NOMO-1 treated with dmso at 0.1 percent for 144 hours (cell line): ENCODE data around the gene TSSK2.
"Not testable (repeated sequence)": the region's sequence is repeated elsewhere in the genome, so short reads cannot be mapped to it uniquely, and the experiment has no call there.

ENCODE experiments used
- DNase-seq: peaks from one replicate; lab custom pipeline; 2025; ENCODE audit not compliant: unreplicated experiment; lab: John Stamatoyannopoulos, UW

TSSK2 gene

DNA sequence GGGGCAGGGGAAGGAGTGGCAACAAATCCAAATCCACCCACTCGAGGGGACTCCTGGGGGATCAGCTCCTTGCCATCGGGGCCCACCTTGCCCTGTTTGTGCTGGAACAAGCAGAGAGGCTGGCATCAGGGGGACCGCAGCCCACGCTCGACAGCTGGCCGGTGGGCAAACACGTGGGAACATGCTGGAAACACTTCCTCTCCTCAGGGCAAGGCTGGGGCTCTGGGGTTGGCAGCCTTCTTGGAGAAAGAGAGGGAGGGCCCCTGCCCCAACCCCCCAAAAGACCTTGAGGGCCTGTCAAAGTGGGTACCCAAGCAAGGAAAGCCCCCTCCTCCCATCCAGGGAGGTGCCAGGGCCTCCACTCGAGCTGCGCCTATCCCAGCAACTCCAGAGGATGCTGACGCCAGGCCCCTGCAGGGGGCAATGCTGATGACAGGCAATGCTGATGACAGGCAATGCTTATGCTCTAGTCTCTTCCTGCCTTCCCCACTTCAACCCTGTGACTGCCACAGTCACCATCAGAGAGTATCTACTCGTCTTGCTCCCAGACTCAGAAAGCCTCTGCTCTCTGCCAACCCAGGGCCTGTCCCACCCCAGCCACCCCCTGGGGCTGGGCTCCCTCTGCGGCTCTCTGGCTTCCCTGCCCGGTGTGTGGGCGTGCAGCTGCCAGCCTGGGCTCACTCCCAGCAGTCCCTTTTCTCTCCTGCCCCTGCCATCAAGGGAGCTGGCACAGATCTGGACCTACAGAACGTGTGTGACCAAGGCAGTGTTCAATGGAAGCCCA is 7.3 kb downstream of the TSSK2 start:
- no peak for DNase-seq

DNA sequence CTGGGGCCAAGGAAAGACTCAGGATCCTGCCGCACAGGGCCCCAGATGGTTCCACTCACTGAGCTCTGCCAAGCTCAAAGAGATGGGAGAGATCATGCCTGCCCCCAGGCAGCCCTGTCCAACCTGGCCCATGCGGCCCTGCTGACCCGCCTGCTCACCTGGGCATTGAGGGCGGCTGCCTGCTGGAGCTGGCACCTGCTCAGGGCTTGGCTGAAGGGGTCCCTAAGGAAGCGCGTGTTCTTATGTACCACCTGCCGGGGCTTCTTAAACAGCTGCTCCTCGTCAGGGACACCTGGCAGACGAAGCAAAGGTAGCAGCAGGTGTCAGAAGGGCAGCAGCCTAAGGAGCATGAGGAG is 7.9 kb downstream of the TSSK2 start:
- no peak for DNase-seq

- no peak for DNase-seq
Measured at GRCh38 chr22:19139974-19140373, 8.9 kb downstream of the TSSK2 start.

DNA sequence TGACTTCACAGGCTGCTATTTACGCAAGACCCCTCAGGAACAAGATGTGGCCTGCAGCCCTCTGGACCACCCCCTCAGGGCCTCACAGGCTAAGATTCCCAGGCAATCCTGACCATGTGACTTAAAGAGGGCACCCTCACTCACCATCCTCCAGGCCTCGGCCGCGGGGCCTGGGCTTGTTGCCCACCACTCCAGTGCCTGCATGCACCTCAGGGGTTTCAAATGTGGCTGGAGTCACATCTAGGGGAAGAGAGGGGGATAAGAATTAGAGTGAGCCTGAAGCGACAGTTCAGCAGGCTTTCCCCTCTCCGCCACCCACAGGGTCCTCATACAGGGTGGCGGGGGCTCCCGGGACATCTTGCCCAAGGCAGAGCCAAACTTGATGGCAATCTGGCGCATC is 11.3 kb downstream of the TSSK2 start:
- DNase-seq: no peak

- DNase-seq: no peak
Measured at GRCh38 chr22:19143212-19143611, 12.1 kb downstream of the TSSK2 start.

GRCh38 chr22:19143967-19144400 is 12.9 kb downstream of the TSSK2 start:
- no peak for DNase-seq

DNA sequence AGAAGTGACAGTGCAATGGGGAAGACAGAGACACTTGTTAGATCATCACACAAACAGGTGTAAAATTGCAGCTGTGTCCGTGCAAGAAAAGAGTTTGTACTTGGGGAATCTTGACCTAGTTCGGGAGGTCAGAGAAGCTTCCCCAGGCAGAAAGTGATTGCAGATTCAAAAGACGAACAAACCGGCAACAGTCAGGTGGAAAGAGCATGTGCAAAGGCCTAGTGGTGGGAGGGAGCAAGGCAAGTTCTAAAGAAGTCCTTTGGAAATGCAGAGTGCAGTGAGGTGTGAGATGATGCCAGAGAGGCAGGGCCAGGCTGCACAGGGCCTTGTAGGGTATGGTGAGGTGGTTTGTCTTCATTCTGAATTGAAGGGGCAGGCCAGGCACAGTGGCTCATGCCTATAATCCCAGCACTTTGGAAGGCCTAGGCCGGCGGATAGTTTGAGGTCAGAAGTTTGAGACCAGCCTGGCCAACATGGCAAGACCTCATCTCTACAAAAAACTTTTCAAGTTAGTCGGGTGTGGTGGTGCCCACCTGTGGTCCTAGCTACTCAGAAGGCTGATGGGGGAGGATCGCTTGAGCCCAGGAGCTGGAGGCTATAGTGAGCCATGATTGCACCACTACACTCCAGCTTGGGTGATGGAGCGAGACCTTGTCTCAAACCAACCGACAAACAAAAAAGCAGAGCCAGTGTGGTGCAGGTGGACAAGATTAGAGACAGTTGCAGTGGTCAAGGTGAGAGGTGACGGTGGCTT is 15.3 kb downstream of the TSSK2 start:
- DNase-seq: no peak

DNA sequence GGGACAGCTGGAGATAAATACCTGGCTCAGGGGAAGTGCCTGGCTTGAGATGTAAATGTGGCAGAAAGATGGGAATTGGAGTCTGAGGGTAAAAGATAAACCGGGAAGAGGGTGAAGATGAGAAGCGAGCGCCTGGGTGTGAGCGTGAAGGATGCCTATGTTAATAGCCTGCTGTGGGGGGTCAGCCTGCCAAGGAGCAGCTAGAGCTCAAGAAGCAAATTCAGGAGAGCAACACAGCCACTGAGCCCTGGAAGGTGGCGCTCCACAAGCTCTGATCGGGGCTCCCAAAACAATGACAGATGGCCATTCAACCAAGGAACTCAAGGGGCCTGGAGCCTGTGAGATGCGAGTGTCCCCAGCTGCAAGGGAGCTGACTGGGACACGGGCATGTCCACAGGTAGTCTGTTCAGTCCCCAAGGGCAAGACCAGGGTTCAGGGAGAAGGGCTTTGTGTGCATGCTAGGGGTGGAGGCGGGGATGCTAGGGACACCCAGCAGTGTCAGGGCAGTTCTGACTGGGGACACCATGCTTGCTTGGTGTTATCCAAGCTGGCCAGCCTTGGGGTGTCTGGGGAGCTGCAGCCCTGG is 16.2 kb downstream of the TSSK2 start:
- DNase-seq: no peak

DNA sequence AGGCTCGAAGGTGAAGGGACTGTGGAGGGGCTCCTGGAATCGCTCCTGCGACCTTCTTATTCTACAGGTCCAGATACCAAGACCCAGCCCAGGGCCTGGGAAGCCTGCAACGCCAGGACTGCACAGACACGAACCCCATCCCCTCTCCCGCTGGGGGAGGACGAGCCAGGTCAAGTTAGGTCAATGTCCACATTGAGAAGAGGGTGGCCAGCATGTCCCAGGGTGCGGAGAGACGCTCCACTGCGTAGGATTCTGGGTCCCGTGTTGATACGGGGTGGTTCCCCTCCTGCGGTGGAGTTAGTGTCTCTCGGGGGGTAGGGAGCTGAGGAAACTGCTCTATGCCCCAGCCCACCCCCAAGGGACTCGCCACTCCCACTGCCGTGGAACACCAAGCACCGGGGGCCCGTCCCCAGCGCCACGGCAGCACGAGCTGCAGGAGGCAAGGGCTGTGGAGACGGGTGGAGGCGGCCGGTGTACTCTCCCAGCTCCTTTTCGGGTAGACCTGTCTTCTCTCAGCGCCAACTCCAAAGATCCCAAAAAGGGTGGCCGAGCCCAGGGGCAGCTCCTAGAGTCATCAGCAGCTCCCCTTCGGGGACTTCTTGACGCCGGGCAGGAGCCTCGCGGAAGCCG is 17.4 kb downstream of the TSSK2 start:
- DNase-seq: no peak

DNA sequence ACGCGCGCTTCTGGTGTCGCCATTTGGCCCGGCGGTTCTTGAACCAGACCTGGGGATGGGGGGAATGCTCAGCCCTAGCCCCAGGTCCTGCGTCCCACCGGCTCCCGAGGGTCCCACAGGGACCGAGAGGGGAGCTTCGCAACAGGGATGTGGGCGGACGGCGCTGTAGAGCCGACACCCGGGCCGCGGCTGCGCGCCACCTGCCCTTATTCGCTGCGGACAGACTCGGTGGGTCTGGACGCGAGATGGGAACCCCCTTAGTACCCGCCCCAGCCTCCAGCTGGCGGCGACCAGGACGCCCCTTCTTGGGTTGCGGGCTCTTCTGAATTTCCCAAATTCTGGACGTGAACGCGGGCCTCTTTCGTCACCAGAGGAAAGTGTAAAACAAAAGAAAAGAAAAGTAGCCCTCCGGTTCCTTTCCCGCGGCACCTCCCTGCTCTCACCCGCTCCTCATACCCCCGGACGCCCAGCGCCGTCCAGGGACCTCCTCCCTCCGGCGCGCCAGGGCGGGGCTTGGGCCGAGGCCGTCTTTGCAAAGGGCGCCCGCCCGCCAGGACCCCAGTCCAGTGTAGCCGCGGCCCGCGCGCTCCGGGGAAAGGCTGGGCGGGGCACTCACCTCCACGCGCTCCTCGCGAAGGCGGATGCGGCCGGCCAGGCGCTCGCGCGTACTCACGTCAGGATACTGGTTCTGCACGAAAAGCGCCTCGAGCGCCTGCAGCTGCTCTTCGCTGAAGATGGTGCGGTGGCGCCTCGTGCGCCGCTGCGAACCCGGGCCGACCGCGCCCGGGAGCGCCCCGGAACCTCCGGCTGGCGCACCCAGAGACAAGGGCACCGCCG is 18.2 kb downstream of the TSSK2 start:
- no peak for DNase-seq

- DNase-seq: no peak
Measured at GRCh38 chr22:19149991-19150390, 18.9 kb downstream of the TSSK2 start, which contains the start of gene GSC2. GSC2 (minus strand) TSS chr22:19150292; CDS start chr22:19150283, 9 bp downstream.

DNA sequence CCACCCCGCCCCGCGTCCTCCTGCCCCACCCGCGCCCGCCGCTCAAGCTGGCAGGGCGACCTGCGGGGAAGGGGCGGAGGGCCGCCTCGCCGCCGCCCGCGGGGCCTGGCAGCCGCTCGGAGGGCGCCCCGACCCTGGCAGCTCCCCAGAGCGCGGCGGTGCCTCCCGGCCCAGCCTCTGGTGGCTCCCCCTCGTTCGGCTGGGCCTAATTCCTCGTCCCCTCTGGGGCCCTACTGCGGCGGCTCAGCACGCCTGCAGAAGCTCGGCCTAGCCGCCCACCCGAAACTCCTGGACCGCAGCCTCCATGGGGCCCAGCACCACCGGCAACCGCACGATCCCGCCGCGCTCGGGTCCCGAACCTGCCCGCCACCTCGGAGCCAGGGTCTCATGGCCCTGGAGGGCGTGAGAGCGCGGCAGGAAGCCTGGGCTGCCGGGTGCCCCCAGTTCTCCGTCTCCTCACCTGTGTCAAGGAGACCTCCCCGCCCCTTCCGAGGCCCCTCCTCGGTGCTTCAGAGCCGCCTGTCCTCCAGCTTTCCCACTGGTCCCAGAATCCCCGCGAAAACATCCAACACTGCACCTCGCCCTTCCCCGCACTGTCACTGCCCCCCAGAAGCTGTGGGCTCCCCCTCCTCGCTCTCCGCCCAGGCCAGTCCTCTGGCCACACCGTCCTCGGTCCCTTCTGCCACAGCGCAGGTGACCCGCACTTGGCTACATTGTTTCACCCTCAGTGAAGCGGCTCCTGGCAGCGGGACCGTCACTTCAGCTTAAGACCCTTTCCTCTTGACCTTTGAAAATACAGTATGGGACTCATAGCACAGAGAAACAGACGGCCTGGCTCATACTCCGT is 19.6 kb downstream of the TSSK2 start:
- no peak for DNase-seq

DNA sequence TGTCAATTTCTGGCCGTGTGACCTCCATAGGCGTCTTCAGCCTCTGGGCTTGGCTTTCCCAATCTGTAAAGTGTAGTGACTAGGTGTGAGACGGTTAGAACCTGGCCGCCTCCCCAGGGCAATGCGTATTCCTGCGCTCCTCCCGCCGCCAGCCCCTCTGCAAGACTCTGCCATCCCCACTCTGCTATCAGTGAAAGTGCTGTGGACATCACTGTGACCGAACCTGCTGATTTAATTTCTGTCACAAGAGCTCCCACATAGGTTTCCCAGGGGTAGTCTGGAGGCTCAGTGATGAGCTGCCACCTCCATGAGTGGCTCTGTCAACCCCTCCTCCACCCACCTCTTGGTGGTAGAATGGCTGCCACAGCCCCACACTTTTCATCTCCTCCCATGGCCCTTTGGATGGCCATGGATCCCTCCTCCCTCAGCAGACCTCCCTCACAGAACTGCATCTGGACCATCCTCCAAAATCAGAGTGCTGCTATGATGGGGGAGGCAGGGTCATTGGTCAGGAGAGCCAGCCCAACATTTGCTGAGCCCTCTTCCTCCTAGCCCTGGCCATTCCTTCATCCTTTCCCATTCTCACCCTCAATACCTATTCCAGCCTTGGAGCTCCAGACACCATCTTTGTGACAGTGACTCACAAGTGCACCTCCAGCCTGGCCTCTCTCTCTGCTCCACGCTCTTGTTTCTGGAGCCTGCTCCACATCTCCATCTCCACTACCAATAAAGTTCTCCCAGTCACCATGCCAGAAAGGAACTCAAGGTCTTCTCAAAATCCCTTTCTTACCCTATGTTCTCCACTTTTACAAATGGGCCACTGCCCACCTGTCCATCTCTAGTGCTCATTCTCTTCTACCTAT is 20.5 kb downstream of the TSSK2 start:
- no peak for DNase-seq

DNA sequence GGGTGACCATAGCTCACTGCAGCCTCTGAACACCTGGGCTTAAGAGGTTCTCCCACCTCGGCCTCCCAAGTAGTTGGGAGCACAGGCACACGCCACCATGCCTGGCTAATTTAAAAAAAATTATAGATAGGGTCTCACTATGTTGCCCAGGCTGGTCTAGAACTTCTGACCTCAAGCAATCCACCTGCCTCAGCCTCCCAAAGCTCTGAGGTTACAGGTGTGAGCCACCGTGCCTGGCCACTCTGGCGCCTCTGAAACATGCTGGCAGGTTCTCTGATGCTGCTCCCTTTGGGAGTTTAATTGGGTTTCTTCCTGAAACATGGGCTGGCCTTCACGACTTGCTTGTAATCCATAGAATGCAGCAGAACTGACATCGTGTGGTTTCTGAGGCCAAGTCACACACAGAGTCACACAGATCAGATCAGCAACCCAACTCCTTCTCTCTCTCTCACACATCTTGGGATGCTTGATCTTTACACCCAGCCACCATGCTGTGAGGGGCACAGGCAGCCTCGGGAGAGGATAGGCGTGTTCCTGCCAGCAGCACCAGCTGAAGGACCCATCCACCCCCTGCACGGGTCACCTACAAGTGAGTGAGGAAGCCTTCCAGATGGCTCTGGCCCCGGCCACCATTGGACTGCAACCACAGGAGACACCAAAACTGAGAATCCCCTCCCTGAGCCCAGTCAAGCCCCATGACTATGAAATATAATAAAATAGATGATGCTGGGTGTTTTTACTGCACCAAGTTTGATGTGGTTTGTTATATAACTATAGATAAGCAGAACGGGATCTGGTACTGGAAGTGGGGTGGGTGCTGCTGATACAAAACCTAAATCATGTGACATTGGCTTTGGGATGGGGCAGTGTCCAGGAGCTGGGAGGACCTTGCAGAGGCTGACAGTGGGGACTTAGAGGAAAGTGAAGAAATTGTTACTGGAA is 22.1 kb downstream of the TSSK2 start:
- no peak for DNase-seq

- not testable (repeated sequence) for DNase-seq
Measured at GRCh38 chr22:19156109-19156508, 25.0 kb downstream of the TSSK2 start.

- not testable (repeated sequence) for DNase-seq
Measured at GRCh38 chr22:19158649-19159048, 27.5 kb downstream of the TSSK2 start.

DNA sequence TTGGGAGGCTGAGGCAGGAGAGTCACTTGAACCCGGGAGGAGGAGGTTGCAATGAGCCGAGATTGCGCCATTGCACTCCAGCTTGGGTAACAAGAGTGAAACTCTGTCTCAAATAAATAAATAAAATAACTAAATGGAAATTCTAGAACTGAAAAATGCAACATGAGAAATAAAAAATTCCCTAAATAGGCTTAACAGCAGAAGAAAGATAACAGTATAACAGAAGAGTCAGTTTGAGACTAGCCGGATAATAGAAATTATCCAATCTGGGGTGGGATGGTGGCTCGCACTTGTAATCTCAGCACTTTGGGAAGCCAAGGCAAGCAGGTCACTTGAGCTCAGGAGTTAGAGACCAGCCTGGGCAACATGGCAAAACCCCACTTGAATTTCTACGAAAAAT is 33.3 kb downstream of the TSSK2 start:
- DNase-seq: no peak

GRCh38 chr22:19166421-19166820 is 35.3 kb downstream of the TSSK2 start:
- DNase-seq: no peak
